SK-N-SH (cell line): ENCODE data around the gene EXOC5. TPM values are rescaled to one million over a fixed set of nuclear protein-coding genes. Genes with fewer than 3 reads are reported as not detected.

Source experiments
- CTCF ChIA-PET: fragments of 300-600, 350-600 bp; formaldehyde crosslinking; extraction: SDS; loops from one replicate; lab custom pipeline; 2021; lab: Yijun Ruan, JAX
- POLR2A ChIA-PET: fragments of 350-600 bp; sonication (Branson Sonifier 250); formaldehyde crosslinking; extraction: SDS; loops from one replicate; lab custom pipeline; 2020; ENCODE audit warnings: antibody characterized with exemption, inconsistent platforms; lab: Yijun Ruan, JAX
- DNase-seq: peaks from one replicate; pipeline ENCODE4 v3.0.0; 2012
- H2AFZ ChIP-seq: fragments of 200-600 bp; sonication (generic); 2 replicates; pipeline ENCODE4 v1.8.1; 2016; ENCODE audit warnings: antibody characterized with exemption, mild to moderate bottlenecking, low read depth
- H3F3A ChIP-seq: fragments of 200-600 bp; sonication (generic); replicated peaks from 2 replicates; pipeline ENCODE3; 2016; ENCODE audit warnings: antibody characterized with exemption, mild to moderate bottlenecking; ENCODE audit not compliant: insufficient read depth
- H3K27ac ChIP-seq, 2 experiments: fragments of 200-500 bp in 1 of 2; fragments of 200-600 bp in 1 of 2; sonication (Bioruptor generic) in 1 of 2; sonication (generic), shearing (Covaris generic) in 1 of 2; 2 replicates each; pipeline versions ENCODE4 v1.5.1 to v1.6.1; 2014 to 2016; ENCODE audit warnings: low read depth in 2 of 2, inconsistent platforms in 1 of 2, low read length in 1 of 2, mild to moderate bottlenecking in 1 of 2, mixed read lengths in 1 of 2
- H3K27me3 ChIP-seq: fragments of 200-600 bp; sonication (generic), shearing (Covaris generic); 2 replicates; pipeline ENCODE4 v1.6.1; 2016; ENCODE audit warnings: mixed run types; ENCODE audit not compliant: insufficient read depth
- H3K36me3 ChIP-seq, 2 experiments: fragments of 200-500 bp in 1 of 2; fragments of 200-600 bp in 1 of 2; sonication (Bioruptor generic) in 1 of 2; sonication (generic) in 1 of 2; replicated peaks in 1 of 2; 2 replicates each; pipeline versions ENCODE3 to v1.5.1; 2014 to 2016; ENCODE audit warnings: low read length in 1 of 2, mild to moderate bottlenecking in 1 of 2; ENCODE audit not compliant: insufficient read depth in 2 of 2, control insufficient read depth in 1 of 2
- H3K4me1 ChIP-seq, 2 experiments: fragments of 200-500 bp in 1 of 2; fragments of 200-600 bp in 1 of 2; sonication (Bioruptor generic) in 1 of 2; sonication (generic), shearing (Covaris generic) in 1 of 2; 2 replicates each; pipeline versions ENCODE4 v1.5.1 to v1.6.1; 2014 to 2016; ENCODE audit warnings: low read depth in 1 of 2, low read length in 1 of 2, mixed run types in 1 of 2; ENCODE audit not compliant: insufficient read depth in 2 of 2, control insufficient read depth in 1 of 2
- H3K4me2 ChIP-seq: fragments of 200-600 bp; sonication (generic), shearing (Covaris generic); 2 replicates; pipeline ENCODE4 v1.6.1; 2017; ENCODE audit warnings: mixed run types
- H3K4me3 ChIP-seq, 2 experiments: fragments of 200-500 bp in 1 of 2; fragments of 200-600 bp in 1 of 2; sonication (Bioruptor generic) in 1 of 2; sonication (generic), shearing (Covaris generic) in 1 of 2; 2 replicates each; pipeline versions ENCODE4 v1.5.1 to v1.8.1; 2014 to 2016; ENCODE audit warnings: low read depth in 2 of 2, inconsistent platforms in 1 of 2, low read length in 1 of 2, mild to moderate bottlenecking in 1 of 2, mixed read lengths in 1 of 2, moderate library complexity in 1 of 2
- H3K79me2 ChIP-seq: fragments of 200-600 bp; sonication (generic); 2 replicates; pipeline ENCODE4 v1.8.1; 2017; ENCODE audit warnings: mild to moderate bottlenecking; ENCODE audit not compliant: insufficient read depth
- H3K9ac ChIP-seq: fragments of 200-600 bp; sonication (generic); 2 replicates; pipeline ENCODE4 v1.6.1; 2017; ENCODE audit warnings: mixed run types
- H3K9me2 ChIP-seq: fragments of 200-600 bp; sonication (generic); 2 replicates; pipeline ENCODE4 v1.6.1; 2017; ENCODE audit warnings: mixed run types
- H3K9me3 ChIP-seq: fragments of 200-600 bp; sonication (generic); 2 replicates; pipeline ENCODE4 v1.6.1; 2017; ENCODE audit warnings: mixed run types, mild to moderate bottlenecking, moderate library complexity
- H4K20me1 ChIP-seq: fragments of 200-600 bp; sonication (generic); 2 replicates; pipeline ENCODE4 v1.6.1; 2017; ENCODE audit warnings: mild to moderate bottlenecking, mixed run types; ENCODE audit not compliant: insufficient read depth
- ELF1 ChIP-seq: IDR thresholded peaks from 2 replicates; pipeline ENCODE4 v1.4.0; 2012
- FOSL2 ChIP-seq: IDR thresholded peaks from 2 replicates; pipeline ENCODE4 v1.4.0; 2012; ENCODE audit warnings: low read depth, mild to moderate bottlenecking, moderate library complexity, borderline replicate concordance
- FOXM1 ChIP-seq: IDR thresholded peaks from 2 replicates; pipeline ENCODE4 v1.4.0; 2012; ENCODE audit warnings: low read depth, mild to moderate bottlenecking
- GABPA ChIP-seq: IDR thresholded peaks from 2 replicates; pipeline ENCODE4 v1.4.0; 2012; ENCODE audit warnings: low read depth, mild to moderate bottlenecking
- MEF2A ChIP-seq: IDR thresholded peaks from 2 replicates; pipeline ENCODE4 v1.4.0; 2012; ENCODE audit warnings: low read depth, borderline replicate concordance
- MXI1 ChIP-seq: IDR thresholded peaks from 2 replicates; pipeline ENCODE4 v1.6.1; 2012; ENCODE audit warnings: mild to moderate bottlenecking, low read depth, low read length, improper control_type of control experiment
- NFIC ChIP-seq: IDR thresholded peaks from 2 replicates; pipeline ENCODE4 v1.4.0; 2012; ENCODE audit warnings: borderline replicate concordance
- NRF1 ChIP-seq: IDR thresholded peaks from 2 replicates; pipeline ENCODE4 v1.6.1; 2012; ENCODE audit warnings: low read depth, mild to moderate bottlenecking, low read length
- PBX3 ChIP-seq: IDR thresholded peaks from 2 replicates; pipeline ENCODE4; 2012
- RCOR1 ChIP-seq: fragments of 150-350 bp; IDR thresholded peaks from 2 replicates; pipeline ENCODE4 v1.6.1; 2017; ENCODE audit warnings: antibody characterized with exemption, low read length
- RXRA ChIP-seq: IDR thresholded peaks from 2 replicates; pipeline ENCODE4 v1.4.0; 2012; ENCODE audit warnings: low read depth, mild to moderate bottlenecking, borderline replicate concordance
- SIN3A ChIP-seq: IDR thresholded peaks from 2 replicates; pipeline ENCODE4 v1.6.1; 2012; ENCODE audit warnings: low read depth, mild to moderate bottlenecking, low read length, moderate library complexity, borderline replicate concordance
- SMC3 ChIP-seq: IDR thresholded peaks from 2 replicates; pipeline ENCODE4 v1.6.1; 2012; ENCODE audit warnings: low read depth, low read length, improper control_type of control experiment
- TAF1 ChIP-seq: IDR thresholded peaks from 2 replicates; pipeline ENCODE4 v1.6.1; 2012; ENCODE audit warnings: low read depth, mild to moderate bottlenecking, low read length, moderate library complexity, borderline replicate concordance
- YY1 ChIP-seq: IDR thresholded peaks from 2 replicates; pipeline ENCODE4 v1.4.0; 2012; ENCODE audit warnings: low read depth, mild to moderate bottlenecking
- WGBS: methylation state at CpG from one replicate; pipeline ENCODE4 v1.1.6; 2017; ENCODE audit warnings: low lambda C conversion rate; 5-methylcytosine and 5-hydroxymethylcytosine counted together
- polyA plus RNA-seq, 3 experiments: library from polyadenylated mRNA; depleted of rRNA; stranded (reverse); fragments of >200 nt; gene quantifications; 2 replicates each; pipeline ENCODE4 v1.2.3, GENCODE V29; 2012
- TF ChIP-seq, protein P1 (sequence below): IDR thresholded peaks from 2 replicates; pipeline ENCODE4 v1.6.1; 2012; ENCODE audit warnings: mild to moderate bottlenecking, low read depth, low read length, moderate library complexity
- TF ChIP-seq, protein P2 (sequence below): fragments of 150-350 bp; IDR thresholded peaks from 2 replicates; pipeline ENCODE4 v1.6.1; 2017; ENCODE audit warnings: antibody characterized with exemption, low read length, low read depth, borderline replicate concordance
- TF ChIP-seq, protein P3 (sequence below): fragments of 200-600 bp; sonication (generic); IDR thresholded peaks from 2 replicates; pipeline ENCODE4 v1.6.1; 2017; ENCODE audit warnings: antibody characterized with exemption, mild to moderate bottlenecking, moderate library complexity
- TF ChIP-seq, protein P4 (sequence below): IDR thresholded peaks from 2 replicates; pipeline ENCODE4 v1.4.0; 2012; ENCODE audit warnings: low read depth

Gene EXOC5
- polyA plus RNA-seq, 1 of the 3 experiments (the other 2 are of a cell fraction), result 10.5 TPM

DNA sequence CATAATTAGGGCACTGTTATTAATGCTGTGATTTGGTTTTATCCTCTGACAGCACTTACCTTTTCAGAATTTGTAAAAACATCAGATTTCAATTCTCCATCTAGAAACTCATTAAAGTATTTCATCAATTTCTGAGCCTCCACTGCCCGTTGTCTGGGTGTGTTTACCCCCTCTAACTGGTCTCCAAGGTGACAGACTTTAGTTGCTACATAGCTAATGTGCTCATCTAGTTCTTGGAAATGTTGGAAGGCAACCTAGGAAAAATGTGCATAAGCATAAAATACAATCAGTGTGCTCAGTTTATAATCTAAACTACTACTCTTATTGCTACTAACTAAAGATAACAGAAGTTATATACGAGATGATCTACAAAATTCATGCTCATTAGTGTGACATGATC lies 24.6 kb downstream of the EXOC5 start:
- CTCF ChIA-PET, result interaction anchor here (0.7 kb wide), 1 partner anchor 20 kb away, joined by 3 read pairs; no protein-coding TSS in a partner anchor
- H2AFZ ChIP-seq, result no peak overlapping the region
- peaks cover 13% of the 10 kb centered on the region for H3F3A ChIP-seq
- H3K4me2 ChIP-seq, result no peak overlapping the region
- peaks cover 32 to 34% of the 10 kb centered on the region in 2 experiments for H3K36me3 ChIP-seq
- H3K27me3 ChIP-seq, result no peaks in the 10 kb centered on the region
- H3K9me2 ChIP-seq, result no peaks in the 10 kb centered on the region
- TF ChIP-seq ELF1 (no peak), NFIC (no peak), RCOR1 (no peak), FOXM1 (no peak), NRF1 (no peak), TAF1 (no peak)
- TF ChIP-seq, protein P1, sequence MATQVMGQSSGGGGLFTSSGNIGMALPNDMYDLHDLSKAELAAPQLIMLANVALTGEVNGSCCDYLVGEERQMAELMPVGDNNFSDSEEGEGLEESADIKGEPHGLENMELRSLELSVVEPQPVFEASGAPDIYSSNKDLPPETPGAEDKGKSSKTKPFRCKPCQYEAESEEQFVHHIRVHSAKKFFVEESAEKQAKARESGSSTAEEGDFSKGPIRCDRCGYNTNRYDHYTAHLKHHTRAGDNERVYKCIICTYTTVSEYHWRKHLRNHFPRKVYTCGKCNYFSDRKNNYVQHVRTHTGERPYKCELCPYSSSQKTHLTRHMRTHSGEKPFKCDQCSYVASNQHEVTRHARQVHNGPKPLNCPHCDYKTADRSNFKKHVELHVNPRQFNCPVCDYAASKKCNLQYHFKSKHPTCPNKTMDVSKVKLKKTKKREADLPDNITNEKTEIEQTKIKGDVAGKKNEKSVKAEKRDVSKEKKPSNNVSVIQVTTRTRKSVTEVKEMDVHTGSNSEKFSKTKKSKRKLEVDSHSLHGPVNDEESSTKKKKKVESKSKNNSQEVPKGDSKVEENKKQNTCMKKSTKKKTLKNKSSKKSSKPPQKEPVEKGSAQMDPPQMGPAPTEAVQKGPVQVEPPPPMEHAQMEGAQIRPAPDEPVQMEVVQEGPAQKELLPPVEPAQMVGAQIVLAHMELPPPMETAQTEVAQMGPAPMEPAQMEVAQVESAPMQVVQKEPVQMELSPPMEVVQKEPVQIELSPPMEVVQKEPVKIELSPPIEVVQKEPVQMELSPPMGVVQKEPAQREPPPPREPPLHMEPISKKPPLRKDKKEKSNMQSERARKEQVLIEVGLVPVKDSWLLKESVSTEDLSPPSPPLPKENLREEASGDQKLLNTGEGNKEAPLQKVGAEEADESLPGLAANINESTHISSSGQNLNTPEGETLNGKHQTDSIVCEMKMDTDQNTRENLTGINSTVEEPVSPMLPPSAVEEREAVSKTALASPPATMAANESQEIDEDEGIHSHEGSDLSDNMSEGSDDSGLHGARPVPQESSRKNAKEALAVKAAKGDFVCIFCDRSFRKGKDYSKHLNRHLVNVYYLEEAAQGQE, result no peak
- TF ChIP-seq, protein P2, sequence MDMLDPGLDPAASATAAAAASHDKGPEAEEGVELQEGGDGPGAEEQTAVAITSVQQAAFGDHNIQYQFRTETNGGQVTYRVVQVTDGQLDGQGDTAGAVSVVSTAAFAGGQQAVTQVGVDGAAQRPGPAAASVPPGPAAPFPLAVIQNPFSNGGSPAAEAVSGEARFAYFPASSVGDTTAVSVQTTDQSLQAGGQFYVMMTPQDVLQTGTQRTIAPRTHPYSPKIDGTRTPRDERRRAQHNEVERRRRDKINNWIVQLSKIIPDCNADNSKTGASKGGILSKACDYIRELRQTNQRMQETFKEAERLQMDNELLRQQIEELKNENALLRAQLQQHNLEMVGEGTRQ, result no peak
- no peak overlapping the region for H3K27ac ChIP-seq
- DNase-seq, result no peak
- peaks cover 29% of the 10 kb centered on the region for H3K79me2 ChIP-seq
- WGBS, result 86% methylated on average over 2 of the region's 2 CpGs
- H4K20me1 ChIP-seq, result no peaks in the 10 kb centered on the region
- no peak overlapping the region for H3K9ac ChIP-seq
- POLR2A ChIA-PET, result no interaction called here
- peaks cover 0 to 12% of the 10 kb centered on the region in 2 experiments; a peak in 1 of 4 replicates for H3K4me1 ChIP-seq
- H3K9me3 ChIP-seq, result no peaks in the 10 kb centered on the region
- H3K4me3 ChIP-seq, result no peak overlapping the region

- H4K20me1 ChIP-seq, result no peaks in the 10 kb centered on the region
- H2AFZ ChIP-seq, result no peak overlapping the region
- no peaks in the 10 kb centered on the region for H3K9me3 ChIP-seq
- DNase-seq, result no peak
- peaks cover 0 to 12% of the 10 kb centered on the region in 2 experiments; a peak in 1 of 4 replicates for H3K4me1 ChIP-seq
- H3K9me2 ChIP-seq, result no peaks in the 10 kb centered on the region
- peaks cover 36 to 40% of the 10 kb centered on the region in 2 experiments for H3K36me3 ChIP-seq
- ChIA-PET POLR2A (no interaction called here), CTCF (interaction anchor here (0.7 kb wide), 1 partner anchor 19 kb away, joined by 3 read pairs; no protein-coding TSS in a partner anchor)
- no peak overlapping the region for H3K9ac ChIP-seq
- no peak overlapping the region for H3K4me2 ChIP-seq
- no peak for TF ChIP-seq MEF2A
- no peak for TF ChIP-seq YY1
- TF ChIP-seq GABPA, result no peak
- no peak for TF ChIP-seq RCOR1
- TF ChIP-seq FOSL2, result no peak
- TF ChIP-seq, protein P2, result no peak
- TF ChIP-seq SMC3, result no peak
- TF ChIP-seq PBX3, result no peak
- TF ChIP-seq, protein P3, sequence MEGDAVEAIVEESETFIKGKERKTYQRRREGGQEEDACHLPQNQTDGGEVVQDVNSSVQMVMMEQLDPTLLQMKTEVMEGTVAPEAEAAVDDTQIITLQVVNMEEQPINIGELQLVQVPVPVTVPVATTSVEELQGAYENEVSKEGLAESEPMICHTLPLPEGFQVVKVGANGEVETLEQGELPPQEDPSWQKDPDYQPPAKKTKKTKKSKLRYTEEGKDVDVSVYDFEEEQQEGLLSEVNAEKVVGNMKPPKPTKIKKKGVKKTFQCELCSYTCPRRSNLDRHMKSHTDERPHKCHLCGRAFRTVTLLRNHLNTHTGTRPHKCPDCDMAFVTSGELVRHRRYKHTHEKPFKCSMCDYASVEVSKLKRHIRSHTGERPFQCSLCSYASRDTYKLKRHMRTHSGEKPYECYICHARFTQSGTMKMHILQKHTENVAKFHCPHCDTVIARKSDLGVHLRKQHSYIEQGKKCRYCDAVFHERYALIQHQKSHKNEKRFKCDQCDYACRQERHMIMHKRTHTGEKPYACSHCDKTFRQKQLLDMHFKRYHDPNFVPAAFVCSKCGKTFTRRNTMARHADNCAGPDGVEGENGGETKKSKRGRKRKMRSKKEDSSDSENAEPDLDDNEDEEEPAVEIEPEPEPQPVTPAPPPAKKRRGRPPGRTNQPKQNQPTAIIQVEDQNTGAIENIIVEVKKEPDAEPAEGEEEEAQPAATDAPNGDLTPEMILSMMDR, result no peak
- no peak for TF ChIP-seq MXI1
- TF ChIP-seq RXRA, result no peak
- TF ChIP-seq ELF1, result no peak
- TF ChIP-seq, protein P4, sequence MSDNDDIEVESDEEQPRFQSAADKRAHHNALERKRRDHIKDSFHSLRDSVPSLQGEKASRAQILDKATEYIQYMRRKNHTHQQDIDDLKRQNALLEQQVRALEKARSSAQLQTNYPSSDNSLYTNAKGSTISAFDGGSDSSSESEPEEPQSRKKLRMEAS, result no peak
- TF ChIP-seq SIN3A, result no peak
- no peak overlapping the region for H3K27ac ChIP-seq
- H3K27me3 ChIP-seq, result no peaks in the 10 kb centered on the region
- peaks cover 13% of the 10 kb centered on the region for H3F3A ChIP-seq
- peaks cover 22% of the 10 kb centered on the region for H3K79me2 ChIP-seq
- H3K4me3 ChIP-seq, result no peak overlapping the region
Observed at GRCh38 chr14:57243320-57243719, 25.4 kb downstream of the EXOC5 start.
